OCI-LY3 (cell line): ENCODE data around the gene CLCF1.

Experiments
- H2AFZ ChIP-seq: fragments of 200-600, 300-600 bp; shearing (Covaris generic); 2 replicates; pipeline ENCODE4 v1.6.0; 2014; ENCODE audit warnings: antibody characterized with exemption, low read depth, low read length
- H3K27ac ChIP-seq: fragments of 200-600, 300-600 bp; sonication (generic); 2 replicates; pipeline ENCODE4 v1.5.1; 2014; ENCODE audit warnings: mild to moderate bottlenecking, low read length, moderate library complexity, mixed read lengths
- H3K27me3 ChIP-seq: fragments of 200-600, 300-600 bp; sonication (generic); 2 replicates; pipeline ENCODE4 v1.6.1; 2014; ENCODE audit warnings: low read depth, low read length, mixed read lengths
- H3K36me3 ChIP-seq: fragments of 200-600, 300-600 bp; sonication (generic); replicated peaks from 2 replicates; pipeline ENCODE3; 2014; ENCODE audit warnings: low read depth, low read length, mixed read lengths
- H3K4me1 ChIP-seq: fragments of 300-600, 200-600 bp; sonication (generic); 2 replicates; pipeline ENCODE4 v1.6.1; 2014; ENCODE audit warnings: low read length, mixed read lengths
- H3K4me2 ChIP-seq: fragments of 200-600, 300-600 bp; sonication (generic); 2 replicates; pipeline ENCODE4 v1.6.1; 2014; ENCODE audit warnings: low read length, mixed read lengths
- H3K4me3 ChIP-seq: fragments of 300-600, 200-600 bp; sonication (generic); 2 replicates; pipeline ENCODE4 v1.5.1; 2014; ENCODE audit warnings: antibody characterized with exemption, mild to moderate bottlenecking, low read length, moderate library complexity
- H3K79me2 ChIP-seq: fragments of 300-600, 200-600 bp; shearing (Covaris generic); 2 replicates; pipeline ENCODE4 v1.6.1; 2014; ENCODE audit warnings: mild to moderate bottlenecking, low read length, mixed read lengths
- H3K9ac ChIP-seq: fragments of 300-600, 200-600 bp; shearing (Covaris generic); 2 replicates; pipeline ENCODE4 v1.6.0; 2014; ENCODE audit warnings: mild to moderate bottlenecking, low read length, moderate library complexity
- H3K9me3 ChIP-seq: fragments of 200-600, 300-600 bp; shearing (Covaris generic); 2 replicates; pipeline ENCODE4 v1.6.1; 2014; ENCODE audit warnings: low read length, mixed read lengths; ENCODE audit not compliant: insufficient read depth
- H4K20me1 ChIP-seq: fragments of 200-600, 300-600 bp; sonication (generic); 2 replicates; pipeline ENCODE4 v1.6.1; 2016; ENCODE audit warnings: low read length, mixed read lengths; ENCODE audit not compliant: insufficient read depth
- EZH2phosphoT487 ChIP-seq: fragments of 200-600 bp; shearing (Covaris generic); IDR thresholded peaks from 2 replicates; pipeline ENCODE4 v1.6.1; 2018; ENCODE audit warnings: antibody characterized with exemption, mixed run types, low read depth
- TF ChIP-seq, protein P1 (sequence below): fragments of 200-600, 300-600 bp; sonication (generic); IDR thresholded peaks from 2 replicates; pipeline ENCODE4 v1.5.1; 2014; ENCODE audit warnings: antibody characterized with exemption, low read length, low read depth

The CLCF1 gene

DNA sequence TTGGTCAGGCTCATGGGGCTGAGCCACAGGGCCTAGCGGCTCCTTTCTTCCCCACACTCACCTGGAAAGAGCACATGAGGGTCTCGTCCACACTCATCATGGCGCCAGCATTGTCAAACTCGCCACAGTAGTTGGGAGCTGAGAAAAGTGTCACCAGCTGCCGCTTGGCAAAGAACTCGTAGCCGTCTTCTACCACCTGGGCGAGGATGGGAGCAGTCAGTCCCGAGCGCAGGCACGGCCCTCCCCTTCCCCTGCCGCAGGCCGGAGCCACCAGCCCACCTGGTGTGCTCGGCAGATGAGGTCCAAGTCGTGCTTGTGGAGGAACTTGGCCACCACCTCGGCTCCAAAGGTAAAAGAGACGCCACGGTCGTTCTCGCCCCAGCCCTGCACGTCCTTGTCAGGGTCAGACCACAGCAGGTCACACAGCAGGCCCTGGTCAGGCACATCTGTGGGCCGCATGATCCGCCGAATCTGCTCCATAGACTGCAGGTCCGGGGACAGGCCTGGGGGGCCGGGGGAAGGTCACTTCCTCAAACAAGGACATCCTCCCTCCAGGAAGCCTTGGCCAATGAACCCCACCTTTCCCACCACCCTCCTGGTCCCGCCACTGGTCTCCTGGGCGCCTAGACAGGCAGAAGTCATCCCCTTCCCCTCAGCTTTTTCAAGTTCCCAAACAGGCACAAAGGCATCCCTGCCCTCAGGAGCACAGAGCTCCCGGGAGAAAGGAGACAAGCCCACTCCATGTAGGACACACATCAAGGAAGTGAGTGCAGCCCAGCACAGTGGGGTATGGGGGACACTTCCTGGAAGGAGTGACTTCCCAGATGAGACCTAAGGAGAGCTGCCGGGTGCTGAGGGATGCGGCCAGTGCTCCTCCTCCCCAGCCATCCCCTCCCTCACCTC is 25.5 kb upstream of the CLCF1 start:
- H3K4me2 ChIP-seq, result no peak overlapping the region
- no peak overlapping the region for H3K27ac ChIP-seq
- peaks cover 21% of the 10 kb centered on the region for H3K79me2 ChIP-seq

GRCh38 chr11:67397986-67398660 is 24.7 kb upstream of the CLCF1 start:
- Histone ChIP-seq H3K9ac (no peak overlapping the region), H3K9me3 (no peaks in the 10 kb centered on the region), H3K27me3 (no peaks in the 10 kb centered on the region), H3K79me2 (peaks cover 21% of the 10 kb centered on the region), H3K4me3 (no peak overlapping the region), H3K4me1 (peaks cover 21% of the 10 kb centered on the region), H3K4me2 (no peak overlapping the region), H3K36me3 (peaks cover 53% of the 10 kb centered on the region), H4K20me1 (peaks cover 11% of the 10 kb centered on the region; the same call in 1 of the 2 replicates), H3K27ac (no peak overlapping the region), H2AFZ (no peak overlapping the region)
- TF ChIP-seq, protein P1, sequence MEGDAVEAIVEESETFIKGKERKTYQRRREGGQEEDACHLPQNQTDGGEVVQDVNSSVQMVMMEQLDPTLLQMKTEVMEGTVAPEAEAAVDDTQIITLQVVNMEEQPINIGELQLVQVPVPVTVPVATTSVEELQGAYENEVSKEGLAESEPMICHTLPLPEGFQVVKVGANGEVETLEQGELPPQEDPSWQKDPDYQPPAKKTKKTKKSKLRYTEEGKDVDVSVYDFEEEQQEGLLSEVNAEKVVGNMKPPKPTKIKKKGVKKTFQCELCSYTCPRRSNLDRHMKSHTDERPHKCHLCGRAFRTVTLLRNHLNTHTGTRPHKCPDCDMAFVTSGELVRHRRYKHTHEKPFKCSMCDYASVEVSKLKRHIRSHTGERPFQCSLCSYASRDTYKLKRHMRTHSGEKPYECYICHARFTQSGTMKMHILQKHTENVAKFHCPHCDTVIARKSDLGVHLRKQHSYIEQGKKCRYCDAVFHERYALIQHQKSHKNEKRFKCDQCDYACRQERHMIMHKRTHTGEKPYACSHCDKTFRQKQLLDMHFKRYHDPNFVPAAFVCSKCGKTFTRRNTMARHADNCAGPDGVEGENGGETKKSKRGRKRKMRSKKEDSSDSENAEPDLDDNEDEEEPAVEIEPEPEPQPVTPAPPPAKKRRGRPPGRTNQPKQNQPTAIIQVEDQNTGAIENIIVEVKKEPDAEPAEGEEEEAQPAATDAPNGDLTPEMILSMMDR, result no peak
- no peak for TF ChIP-seq EZH2phosphoT487

More for the DNA sequence above, 25.5 kb upstream of the CLCF1 start:
- no peaks in the 10 kb centered on the region for H3K9me3 ChIP-seq
- H2AFZ ChIP-seq, result no peak overlapping the region
- H3K4me1 ChIP-seq, result peaks cover 29% of the 10 kb centered on the region
- no peaks in the 10 kb centered on the region for H3K27me3 ChIP-seq
- H4K20me1 ChIP-seq, result peaks cover 11% of the 10 kb centered on the region; the same call in 1 of the 2 replicates
- TF ChIP-seq, protein P1, result no peak
- TF ChIP-seq EZH2phosphoT487, result no peak
- H3K36me3 ChIP-seq, result peaks cover 47% of the 10 kb centered on the region
- no peak overlapping the region for H3K4me3 ChIP-seq
- no peak overlapping the region for H3K9ac ChIP-seq

GRCh38 chr11:67397536-67397935 is 24.1 kb upstream of the CLCF1 start:
- Histone ChIP-seq H3K4me2 (no peak overlapping the region), H4K20me1 (peaks cover 11% of the 10 kb centered on the region; the same call in 1 of the 2 replicates), H3K27ac (no peak overlapping the region), H3K9ac (no peak overlapping the region), H3K27me3 (no peaks in the 10 kb centered on the region), H3K9me3 (no peaks in the 10 kb centered on the region), H3K4me3 (no peak overlapping the region), H3K79me2 (peaks cover 23% of the 10 kb centered on the region), H2AFZ (no peak overlapping the region), H3K36me3 (peaks cover 53% of the 10 kb centered on the region), H3K4me1 (peaks cover 17% of the 10 kb centered on the region)
- TF ChIP-seq EZH2phosphoT487, result no peak
- TF ChIP-seq, protein P1, result no peak
